Measurements from ENCODE around the gene KRTCAP2. TPM values are rescaled to one million over a fixed set of nuclear protein-coding genes. Genes with fewer than 3 reads are reported as not detected.
A peak's percentile ranks its signal among the peaks of the same experiment; 100 is the strongest.

KRTCAP2 gene
- total RNA-seq, 1 experiment from 2014 or later: 156 TPM

GRCh38 chr1:155145491-155145890 lies 27.6 kb downstream of the KRTCAP2 start:
- H3K36me3 ChIP-seq (ENCODE audit: low read depth): no peaks in the 10 kb centered on the region
- no peaks in the 10 kb centered on the region for H3K79me2 ChIP-seq (ENCODE audit: low read depth)
- H2AFZ ChIP-seq: no peak overlapping the region
- H3K4me1 ChIP-seq (replicated peaks; ENCODE audit: insufficient read depth): no peaks in the 10 kb centered on the region
- no peak overlapping the region for H3K27ac ChIP-seq
- ChIA-PET CTCF (interaction anchor here (1.0 kb wide), 1 partner anchor 15 kb away, joined by 3 read pairs; no protein-coding TSS in a partner anchor), POLR2A (ENCODE audit: unreplicated experiment) (interaction anchor here (0.6 kb wide), 1 partner anchor 19 kb away, joined by 3 read pairs; no protein-coding TSS in a partner anchor)
- H3K27me3 ChIP-seq (ENCODE audit: insufficient read depth, low read depth): 0 out of 2 replicates have a peak, but pooled peaks cover 4% of the 10 kb centered on the region
- H3K4me3 ChIP-seq: no peak overlapping the region
- no peak overlapping the region for H3K4me2 ChIP-seq
- no TSS peak for BruUV-seq (replicated peaks)
- no peaks in the 10 kb centered on the region for H3F3A ChIP-seq (ENCODE audit: insufficient read depth, low read depth)
- no peaks in the 10 kb centered on the region for H3K9me3 ChIP-seq (ENCODE audit: insufficient read depth, low read depth)
- H3K9me2 ChIP-seq (ENCODE audit: insufficient read depth): no peaks in the 10 kb centered on the region
- H4K20me1 ChIP-seq (ENCODE audit: insufficient read depth): no peaks in the 10 kb centered on the region
- no peak for DNase-seq
- intact Hi-C loops (cut with micrococcal nuclease; ENCODE audit: unreplicated experiment): no loop called here
- TF ChIP-seq EZH2 (IDR thresholded peaks at IDR 0.05; ENCODE audit: low read depth) (no peak), CTCF (conservative IDR thresholded peaks at IDR 0.05) (no peak; the same call in 1 of the 2 replicates)

GRCh38 chr1:155141749-155142148 lies 31.4 kb downstream of the KRTCAP2 start:
- H3K9me2 ChIP-seq (ENCODE audit: insufficient read depth): no peaks in the 10 kb centered on the region
- H3K4me2 ChIP-seq: no peak overlapping the region
- H3F3A ChIP-seq (ENCODE audit: insufficient read depth, low read depth): peaks cover 16% of the 10 kb centered on the region; the same call in 1 of the 2 replicates
- peaks cover 21% of the 10 kb centered on the region for H3K4me1 ChIP-seq (replicated peaks; ENCODE audit: insufficient read depth)
- no peak overlapping the region for H2AFZ ChIP-seq
- no peaks in the 10 kb centered on the region for H3K27me3 ChIP-seq (ENCODE audit: insufficient read depth, low read depth)
- H4K20me1 ChIP-seq (ENCODE audit: insufficient read depth): no peaks in the 10 kb centered on the region
- BruUV-seq (replicated peaks): no TSS peak
- ChIA-PET POLR2A (ENCODE audit: unreplicated experiment) (no interaction called here), CTCF (no interaction called here)
- no peak overlapping the region for H3K27ac ChIP-seq
- H3K79me2 ChIP-seq (ENCODE audit: low read depth): peaks cover 33% of the 10 kb centered on the region
- intact Hi-C loops (cut with micrococcal nuclease; ENCODE audit: unreplicated experiment): no loop called here
- TF ChIP-seq EZH2 (IDR thresholded peaks at IDR 0.05; ENCODE audit: low read depth) (no peak), CTCF (conservative IDR thresholded peaks at IDR 0.05) (no peak)
- no peaks in the 10 kb centered on the region for H3K36me3 ChIP-seq (ENCODE audit: low read depth)
- H3K9me3 ChIP-seq (ENCODE audit: insufficient read depth, low read depth): no peaks in the 10 kb centered on the region
- no peak overlapping the region for H3K4me3 ChIP-seq
- no peak for DNase-seq

GRCh38 chr1:155140630-155140953 lies 32.5 kb downstream of the KRTCAP2 start:
- Histone ChIP-seq H3K79me2 (ENCODE audit: low read depth) (peaks cover 36% of the 10 kb centered on the region), H3K36me3 (ENCODE audit: low read depth) (no peaks in the 10 kb centered on the region), H3F3A (ENCODE audit: insufficient read depth, low read depth) (peaks cover 21% of the 10 kb centered on the region), H3K4me1 (replicated peaks; ENCODE audit: insufficient read depth) (peaks cover 21% of the 10 kb centered on the region), H3K9me2 (ENCODE audit: insufficient read depth) (no peaks in the 10 kb centered on the region), H3K4me2 (peak overlapping the region; percentile 92), H3K27me3 (ENCODE audit: insufficient read depth, low read depth) (no peaks in the 10 kb centered on the region), H3K27ac (no peak overlapping the region), H3K4me3 (peak overlapping the region; percentile 64; the same call in 1 of the 2 replicates), H2AFZ (peak overlapping the region; percentile 88), H4K20me1 (ENCODE audit: insufficient read depth) (no peaks in the 10 kb centered on the region), H3K9me3 (ENCODE audit: insufficient read depth, low read depth) (no peaks in the 10 kb centered on the region)
- ChIA-PET POLR2A (ENCODE audit: unreplicated experiment) (no interaction called here), CTCF (no interaction called here)
- no TSS peak for BruUV-seq (replicated peaks)
- intact Hi-C loops (cut with micrococcal nuclease; ENCODE audit: unreplicated experiment): loop anchor here (1.0 kb wide), 1 partner anchor 16 kb away; no protein-coding TSS in a partner anchor
- TF ChIP-seq CTCF (conservative IDR thresholded peaks at IDR 0.05) (no peak), EZH2 (IDR thresholded peaks at IDR 0.05; ENCODE audit: low read depth) (no peak)
- DNase-seq: no peak

All from PC-9 (cell line).